Lower leg skin (tissue), 3 donors: Measurements from ENCODE around the gene C11orf54.

Experiments used
- POLR2A ChIP-seq, 2 donors: fragments of 450-650 bp; IDR thresholded peaks; one replicate each; pipeline ENCODE4 v1.6.1; 2016 to 2017; ENCODE audit warnings: antibody characterized with exemption in 2 of 2, mild to moderate bottlenecking in 1 of 2, moderate library complexity in 1 of 2
- TF ChIP-seq, protein P1 (sequence below), 3 donors: fragments of 450-650 bp; IDR thresholded peaks; one replicate each; pipeline ENCODE4 v1.5.1; 2016; ENCODE audit warnings: antibody characterized with exemption in 3 of 3, mild to moderate bottlenecking in 3 of 3, moderate library complexity in 2 of 3

- TF ChIP-seq, protein P1, sequence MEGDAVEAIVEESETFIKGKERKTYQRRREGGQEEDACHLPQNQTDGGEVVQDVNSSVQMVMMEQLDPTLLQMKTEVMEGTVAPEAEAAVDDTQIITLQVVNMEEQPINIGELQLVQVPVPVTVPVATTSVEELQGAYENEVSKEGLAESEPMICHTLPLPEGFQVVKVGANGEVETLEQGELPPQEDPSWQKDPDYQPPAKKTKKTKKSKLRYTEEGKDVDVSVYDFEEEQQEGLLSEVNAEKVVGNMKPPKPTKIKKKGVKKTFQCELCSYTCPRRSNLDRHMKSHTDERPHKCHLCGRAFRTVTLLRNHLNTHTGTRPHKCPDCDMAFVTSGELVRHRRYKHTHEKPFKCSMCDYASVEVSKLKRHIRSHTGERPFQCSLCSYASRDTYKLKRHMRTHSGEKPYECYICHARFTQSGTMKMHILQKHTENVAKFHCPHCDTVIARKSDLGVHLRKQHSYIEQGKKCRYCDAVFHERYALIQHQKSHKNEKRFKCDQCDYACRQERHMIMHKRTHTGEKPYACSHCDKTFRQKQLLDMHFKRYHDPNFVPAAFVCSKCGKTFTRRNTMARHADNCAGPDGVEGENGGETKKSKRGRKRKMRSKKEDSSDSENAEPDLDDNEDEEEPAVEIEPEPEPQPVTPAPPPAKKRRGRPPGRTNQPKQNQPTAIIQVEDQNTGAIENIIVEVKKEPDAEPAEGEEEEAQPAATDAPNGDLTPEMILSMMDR (IDR thresholded peaks at IDR 0.05) = no peak
- no peak for TF ChIP-seq POLR2A (IDR thresholded peaks at IDR 0.05)
Observed at GRCh38 chr11:93733474-93733873, 8.0 kb upstream of the C11orf54 start.
